WERI-Rb-1 (cell line): ENCODE results near the gene KCND2.

Experiments used
- DNase-seq: peaks from one replicate; pipeline ENCODE4 v3.0.0-alpha.2; 2020
- H3K27ac ChIP-seq: fragments of 250-450 bp; sonication (Bioruptor Pico); 2 replicates; pipeline ENCODE4 v1.5.1; 2020; ENCODE audit warnings: mild to moderate bottlenecking, moderate library complexity
- H3K27me3 ChIP-seq: fragments of 250-450 bp; sonication (Bioruptor Pico); 2 replicates; pipeline ENCODE4 v1.5.1; 2021; ENCODE audit warnings: mild to moderate bottlenecking, low read depth, moderate library complexity; ENCODE audit not compliant: insufficient read depth, severe bottlenecking
- H3K36me3 ChIP-seq: fragments of 250-450 bp; sonication (Bioruptor Pico); 2 replicates; pipeline ENCODE4 v1.5.1; 2020; ENCODE audit warnings: mild to moderate bottlenecking, moderate library complexity
- H3K4me3 ChIP-seq: 2 replicates; pipeline ENCODE4 v1.5.1; 2011; ENCODE audit warnings: low read depth, mild to moderate bottlenecking, control low read depth, low read length
- H3K9me3 ChIP-seq: fragments of 250-450 bp; sonication (Bioruptor Pico); 2 replicates; pipeline ENCODE4 v1.5.1; 2021; ENCODE audit warnings: mild to moderate bottlenecking, moderate library complexity; ENCODE audit not compliant: severe bottlenecking
- CTCF ChIP-seq: IDR thresholded peaks from 2 replicates; pipeline ENCODE4 v1.5.1; 2011; ENCODE audit warnings: low read depth, mild to moderate bottlenecking, control low read depth, inconsistent platforms, low read length

Gene KCND2

GRCh38 chr7:120412139-120413050, 139.4 kb downstream of the KCND2 start:
- Histone ChIP-seq H3K27ac (no peak overlapping the region), H3K36me3 (no peaks in the 10 kb centered on the region), H3K27me3 (no peaks in the 10 kb centered on the region), H3K9me3 (no peaks in the 10 kb centered on the region), H3K4me3 (no peak overlapping the region)
- TF ChIP-seq CTCF, result no peak
- no peak for DNase-seq

GRCh38 chr7:120413164-120413563, 140.2 kb downstream of the KCND2 start:
- TF ChIP-seq CTCF, result no peak
- DNase-seq, result no peak
- no peaks in the 10 kb centered on the region for H3K9me3 ChIP-seq
- H3K27ac ChIP-seq, result no peak overlapping the region
- H3K36me3 ChIP-seq, result no peaks in the 10 kb centered on the region
- H3K27me3 ChIP-seq, result no peaks in the 10 kb centered on the region
- H3K4me3 ChIP-seq, result no peak overlapping the region

GRCh38 chr7:120417244-120417979, 144.4 kb downstream of the KCND2 start:
- no peak overlapping the region; the same call in 1 of the 2 replicates for H3K27ac ChIP-seq
- no peaks in the 10 kb centered on the region for H3K9me3 ChIP-seq

GRCh38 chr7:120421151-120421651, 148.2 kb downstream of the KCND2 start:
- H3K36me3 ChIP-seq, result no peaks in the 10 kb centered on the region
- H3K27me3 ChIP-seq, result no peaks in the 10 kb centered on the region
- TF ChIP-seq CTCF, result no peak
- no peaks in the 10 kb centered on the region for H3K9me3 ChIP-seq
- no peak overlapping the region for H3K27ac ChIP-seq
- H3K4me3 ChIP-seq, result no peak overlapping the region
- DNase-seq, result no peak

More at GRCh38 chr7:120417244-120417979, 144.4 kb downstream of the KCND2 start:
- Histone ChIP-seq H3K4me3 (no peak overlapping the region), H3K27me3 (no peaks in the 10 kb centered on the region), H3K36me3 (no peaks in the 10 kb centered on the region)
- no peak for DNase-seq
- no peak for TF ChIP-seq CTCF

GRCh38 chr7:120431016-120431415, 158.0 kb downstream of the KCND2 start:
- no peak for TF ChIP-seq CTCF
- Histone ChIP-seq H3K27me3 (no peaks in the 10 kb centered on the region), H3K4me3 (no peak overlapping the region), H3K36me3 (no peaks in the 10 kb centered on the region), H3K9me3 (no peaks in the 10 kb centered on the region), H3K27ac (no peak overlapping the region)
- DNase-seq, result no peak
